ENCODE results near the gene KDM4C. TPM values are rescaled to one million over a fixed set of nuclear protein-coding genes. Genes with fewer than 3 reads are reported as not detected.

The KDM4C gene
- total and polyA plus RNA-seq, 2 donors, result 20.3 to 36.2 TPM

DNA sequence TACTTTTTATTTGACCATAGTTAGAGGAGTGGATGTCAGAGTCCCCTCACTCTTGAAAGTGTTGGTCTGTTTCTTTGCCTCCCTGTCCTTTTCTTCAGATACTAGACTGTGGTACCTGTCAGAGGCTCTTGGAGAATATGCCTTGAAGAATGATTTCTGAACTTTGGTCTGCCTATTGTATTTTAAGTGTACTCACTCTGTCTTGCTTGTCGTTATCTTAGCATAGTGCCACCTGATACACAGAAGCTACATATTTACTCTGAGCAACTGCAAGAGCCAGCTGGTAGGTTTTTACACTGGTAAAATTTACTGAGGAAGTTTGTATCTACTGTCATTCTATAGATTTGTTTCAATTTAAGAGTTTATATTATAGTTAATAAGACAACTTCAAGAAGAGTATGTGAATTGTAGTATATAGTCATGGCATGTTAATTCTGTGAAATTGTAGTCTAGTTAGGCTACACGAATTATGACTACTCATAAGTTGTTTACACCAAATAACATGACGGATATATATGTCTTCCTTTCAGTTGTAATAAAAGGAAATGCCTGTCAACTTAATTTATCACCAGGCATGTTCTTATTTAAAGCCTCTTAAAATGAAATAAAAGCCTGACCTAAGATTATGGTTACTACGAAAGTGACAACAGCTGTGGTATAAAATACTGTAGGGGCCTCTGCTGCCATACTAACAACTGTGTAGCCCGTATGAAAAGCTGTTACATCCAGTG, 201.7 kb downstream of the KDM4C start:
- no peak for DNase-seq (ENCODE audit: low read depth in 6 of 9, low spot score in 9 of 9)
- peaks cover 0 to 12% of the 10 kb centered on the region in 2 donors for H3K36me3 ChIP-seq (ENCODE audit: control insufficient read depth in 2 of 2, insufficient read depth in 2 of 2, low read length in 1 of 2)
- H3K4me3 ChIP-seq (ENCODE audit: low read length in 2 of 2), result no peak overlapping the region
- H3K4me1 ChIP-seq (ENCODE audit: control insufficient read depth in 2 of 2, insufficient read depth in 2 of 2, low read length in 2 of 2), result no peaks in the 10 kb centered on the region
- 64% methylated on average over 5 of the region's 5 CpGs for WGBS
- no peaks in the 10 kb centered on the region for H3K27me3 ChIP-seq (ENCODE audit: control insufficient read depth in 2 of 2, insufficient read depth in 1 of 2, low read length in 1 of 2)
- no peaks in the 10 kb centered on the region for H3K9me3 ChIP-seq (ENCODE audit: control insufficient read depth in 2 of 2, insufficient read depth in 1 of 2, low read length in 1 of 2)
- H3K27ac ChIP-seq (ENCODE audit: low read depth in 1 of 2, low read length in 1 of 2), result no peak overlapping the region

DNA sequence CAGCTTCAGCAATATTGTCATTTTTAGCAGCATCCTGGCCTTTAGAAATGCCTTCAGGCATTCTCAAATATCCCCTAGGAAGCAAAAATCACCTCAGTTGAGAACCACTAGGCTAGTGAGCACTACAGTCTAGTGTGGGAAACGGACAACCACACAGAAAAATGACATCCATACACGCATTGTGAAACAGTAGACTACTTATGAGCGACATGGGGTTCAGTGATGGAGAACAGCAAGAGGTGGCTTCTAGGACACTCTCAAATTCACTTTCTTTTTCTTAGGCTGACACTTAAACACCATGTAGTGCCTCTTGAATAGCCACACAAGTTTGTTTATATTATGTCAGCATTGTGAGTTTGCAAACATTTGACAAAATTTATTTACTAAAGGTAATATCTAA, 203.0 kb downstream of the KDM4C start:
- no peak for DNase-seq (ENCODE audit: low read depth in 6 of 9, low spot score in 9 of 9)
- H3K4me1 ChIP-seq (ENCODE audit: control insufficient read depth in 2 of 2, insufficient read depth in 2 of 2, low read length in 2 of 2), result no peaks in the 10 kb centered on the region
- H3K4me3 ChIP-seq (ENCODE audit: low read length in 2 of 2), result no peak overlapping the region
- WGBS, result 96% methylated on average over 3 of the region's 3 CpGs
- H3K9me3 ChIP-seq (ENCODE audit: control insufficient read depth in 2 of 2, insufficient read depth in 1 of 2, low read length in 1 of 2), result no peaks in the 10 kb centered on the region
- H3K36me3 ChIP-seq (ENCODE audit: control insufficient read depth in 2 of 2, insufficient read depth in 2 of 2, low read length in 1 of 2), result peaks cover 0 to 12% of the 10 kb centered on the region in 2 donors
- no peak overlapping the region for H3K27ac ChIP-seq (ENCODE audit: low read depth in 1 of 2, low read length in 1 of 2)
- H3K27me3 ChIP-seq (ENCODE audit: control insufficient read depth in 2 of 2, insufficient read depth in 1 of 2, low read length in 1 of 2), result no peaks in the 10 kb centered on the region

DNA sequence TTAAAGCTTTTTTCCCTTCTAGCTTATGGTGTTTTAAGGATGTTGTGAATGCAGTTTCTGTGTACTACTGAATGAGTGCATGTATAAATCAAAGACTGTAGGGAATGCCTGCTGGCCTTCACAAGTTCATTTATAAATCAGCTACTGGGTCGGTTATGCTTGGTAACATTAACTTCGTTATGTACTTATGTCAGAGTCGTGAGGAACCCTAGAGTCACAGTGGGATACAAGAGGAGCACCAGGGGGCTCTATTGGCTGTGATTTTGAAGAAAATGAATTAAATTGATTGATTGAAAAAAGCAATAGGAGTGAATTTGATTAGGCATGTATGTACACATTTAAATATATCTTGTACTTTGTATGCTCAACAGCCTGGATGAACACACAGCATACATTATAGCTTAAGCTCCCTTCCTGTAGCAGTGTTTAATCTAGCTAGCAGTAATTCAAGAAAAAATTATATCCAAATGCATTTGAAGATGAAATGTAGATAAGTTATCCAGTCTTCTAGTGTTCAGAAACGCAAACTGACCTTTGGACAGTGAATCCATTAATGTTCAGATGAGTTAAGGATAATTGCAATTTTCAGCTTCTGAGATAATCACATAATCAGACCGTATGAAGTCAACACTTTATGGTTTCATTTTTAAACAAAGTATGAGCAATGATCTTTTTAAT, 204.2 kb downstream of the KDM4C start:
- Histone ChIP-seq H3K27me3 (ENCODE audit: control insufficient read depth in 2 of 2, insufficient read depth in 1 of 2, low read length in 1 of 2) (no peaks in the 10 kb centered on the region), H3K27ac (ENCODE audit: low read depth in 1 of 2, low read length in 1 of 2) (no peak overlapping the region), H3K36me3 (ENCODE audit: control insufficient read depth in 2 of 2, insufficient read depth in 2 of 2, low read length in 1 of 2) (peaks cover 0 to 12% of the 10 kb centered on the region in 2 donors), H3K4me3 (ENCODE audit: low read length in 2 of 2) (no peak overlapping the region), H3K9me3 (ENCODE audit: control insufficient read depth in 2 of 2, insufficient read depth in 1 of 2, low read length in 1 of 2) (no peaks in the 10 kb centered on the region), H3K4me1 (ENCODE audit: control insufficient read depth in 2 of 2, insufficient read depth in 2 of 2, low read length in 2 of 2) (no peaks in the 10 kb centered on the region)
- WGBS, result 96% methylated on average over 5 of the region's 5 CpGs
- no peak for DNase-seq (ENCODE audit: low read depth in 6 of 9, low spot score in 9 of 9)

DNA sequence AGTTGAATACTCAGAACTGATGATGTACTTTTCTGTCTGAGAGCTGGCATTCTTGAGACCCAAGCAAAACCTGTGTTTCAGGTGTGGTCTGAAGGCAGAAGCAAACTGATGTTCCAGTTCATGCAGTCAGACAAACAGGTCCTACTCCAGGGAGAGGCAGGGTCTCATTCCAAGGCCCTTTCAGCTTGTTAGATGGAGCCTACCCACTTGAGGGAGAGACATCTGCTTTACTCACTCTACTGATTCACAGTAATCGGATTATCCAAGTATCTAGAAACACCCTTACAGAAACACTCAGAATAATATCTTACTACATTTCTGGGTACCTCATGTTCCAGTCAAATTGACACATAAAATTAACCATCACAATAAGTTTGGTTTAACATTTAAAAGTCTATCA, 207.8 kb downstream of the KDM4C start:
- Histone ChIP-seq H3K9me3 (ENCODE audit: control insufficient read depth in 2 of 2, insufficient read depth in 1 of 2, low read length in 1 of 2) (no peaks in the 10 kb centered on the region), H3K36me3 (ENCODE audit: control insufficient read depth in 2 of 2, insufficient read depth in 2 of 2, low read length in 1 of 2) (peaks cover 0 to 5% of the 10 kb centered on the region in 2 donors), H3K27me3 (ENCODE audit: control insufficient read depth in 2 of 2, insufficient read depth in 1 of 2, low read length in 1 of 2) (no peaks in the 10 kb centered on the region), H3K4me1 (ENCODE audit: control insufficient read depth in 2 of 2, insufficient read depth in 2 of 2, low read length in 2 of 2) (no peaks in the 10 kb centered on the region), H3K4me3 (ENCODE audit: low read length in 2 of 2) (no peak overlapping the region), H3K27ac (ENCODE audit: low read depth in 1 of 2, low read length in 1 of 2) (no peak overlapping the region)
- no peak for DNase-seq (ENCODE audit: low read depth in 6 of 9, low spot score in 9 of 9)
- WGBS, result 95% methylated on average over 1 of the region's 1 CpG

DNA sequence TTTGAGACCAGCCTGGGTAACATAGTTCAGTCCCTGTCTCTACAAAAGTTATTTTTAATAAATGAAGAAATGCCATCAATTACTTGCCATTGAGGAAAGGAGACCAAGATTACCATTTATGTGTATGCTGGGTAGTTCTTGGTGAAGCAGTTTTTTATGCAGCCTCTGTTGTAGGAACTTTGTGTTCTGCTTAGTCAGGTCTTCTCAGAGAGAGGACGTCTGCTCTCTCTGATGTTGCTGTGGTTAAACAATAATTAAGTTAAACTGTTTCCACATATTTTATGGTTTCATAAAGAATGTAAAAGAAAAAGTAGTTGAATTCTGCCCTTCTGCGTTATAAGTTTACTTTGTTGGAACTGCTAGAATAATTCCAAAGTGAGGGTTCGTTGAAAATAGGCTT, 210.5 kb downstream of the KDM4C start:
- Histone ChIP-seq H3K4me1 (ENCODE audit: control insufficient read depth in 2 of 2, insufficient read depth in 2 of 2, low read length in 2 of 2) (no peaks in the 10 kb centered on the region), H3K9me3 (ENCODE audit: control insufficient read depth in 2 of 2, insufficient read depth in 1 of 2, low read length in 1 of 2) (no peaks in the 10 kb centered on the region), H3K36me3 (ENCODE audit: control insufficient read depth in 2 of 2, insufficient read depth in 2 of 2, low read length in 1 of 2) (peaks cover 0 to 2% of the 10 kb centered on the region in 2 donors), H3K27ac (ENCODE audit: low read depth in 1 of 2, low read length in 1 of 2) (no peak overlapping the region), H3K4me3 (ENCODE audit: low read length in 2 of 2) (no peak overlapping the region), H3K27me3 (ENCODE audit: control insufficient read depth in 2 of 2, insufficient read depth in 1 of 2, low read length in 1 of 2) (no peaks in the 10 kb centered on the region)
- WGBS, result 33% methylated on average over 3 of the region's 3 CpGs
- no peak for DNase-seq (ENCODE audit: low read depth in 6 of 9, low spot score in 9 of 9)

DNA sequence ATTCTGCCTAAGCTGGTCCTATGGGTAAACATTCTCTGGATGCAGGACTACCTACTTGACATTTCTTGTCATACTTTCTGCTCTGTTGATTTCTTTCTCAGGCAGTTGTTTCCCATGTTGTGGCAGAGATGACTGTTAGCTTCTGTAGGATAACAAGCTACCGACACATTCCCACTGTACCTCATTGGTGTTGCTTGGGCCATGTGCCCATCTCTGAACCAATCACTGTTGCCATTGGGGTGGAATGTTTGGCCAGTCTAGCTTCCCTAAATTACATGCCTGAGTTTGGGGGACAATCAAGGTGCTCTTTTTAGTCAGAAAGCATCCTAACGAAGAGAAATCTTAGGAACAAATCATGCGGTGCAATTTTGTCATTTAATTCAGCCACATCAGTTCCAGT, 212.0 kb downstream of the KDM4C start:
- DNase-seq (ENCODE audit: low read depth in 6 of 9, low spot score in 9 of 9), result no peak
- Histone ChIP-seq H3K4me3 (ENCODE audit: low read length in 2 of 2) (no peak overlapping the region), H3K27me3 (ENCODE audit: control insufficient read depth in 2 of 2, insufficient read depth in 1 of 2, low read length in 1 of 2) (no peaks in the 10 kb centered on the region), H3K27ac (ENCODE audit: low read depth in 1 of 2, low read length in 1 of 2) (no peak overlapping the region), H3K4me1 (ENCODE audit: control insufficient read depth in 2 of 2, insufficient read depth in 2 of 2, low read length in 2 of 2) (no peaks in the 10 kb centered on the region), H3K36me3 (ENCODE audit: control insufficient read depth in 2 of 2, insufficient read depth in 2 of 2, low read length in 1 of 2) (no peaks in the 10 kb centered on the region), H3K9me3 (ENCODE audit: control insufficient read depth in 2 of 2, insufficient read depth in 1 of 2, low read length in 1 of 2) (no peaks in the 10 kb centered on the region)
- WGBS, result over 99% methylated on average over 3 of the region's 3 CpGs

DNA sequence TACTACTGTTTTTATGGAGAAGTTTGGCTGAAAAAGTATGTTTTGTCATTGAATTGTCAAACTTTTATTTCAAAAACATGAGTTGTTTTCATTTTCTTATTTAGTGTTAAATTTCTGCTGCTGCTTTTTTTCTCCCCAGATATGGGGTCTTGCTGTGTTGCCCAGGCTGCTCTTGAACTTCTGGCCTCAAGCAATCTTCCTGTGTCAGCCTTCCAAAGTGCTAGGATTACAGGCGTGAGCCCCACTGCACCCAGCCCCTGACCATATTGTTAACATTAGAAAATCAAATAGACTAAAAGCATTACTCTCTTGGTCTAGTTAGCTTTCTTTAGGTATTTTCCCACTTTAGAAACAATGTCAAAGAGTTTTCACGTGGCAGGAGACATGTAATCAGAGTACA, 215.3 kb downstream of the KDM4C start:
- Histone ChIP-seq H3K27ac (ENCODE audit: low read depth in 1 of 2, low read length in 1 of 2) (no peak overlapping the region), H3K36me3 (ENCODE audit: control insufficient read depth in 2 of 2, insufficient read depth in 2 of 2, low read length in 1 of 2) (no peaks in the 10 kb centered on the region), H3K27me3 (ENCODE audit: control insufficient read depth in 2 of 2, insufficient read depth in 1 of 2, low read length in 1 of 2) (no peaks in the 10 kb centered on the region), H3K4me3 (ENCODE audit: low read length in 2 of 2) (no peak overlapping the region), H3K4me1 (ENCODE audit: control insufficient read depth in 2 of 2, insufficient read depth in 2 of 2, low read length in 2 of 2) (no peaks in the 10 kb centered on the region), H3K9me3 (ENCODE audit: control insufficient read depth in 2 of 2, insufficient read depth in 1 of 2, low read length in 1 of 2) (no peaks in the 10 kb centered on the region)
- 82% methylated on average over 2 of the region's 2 CpGs for WGBS
- no peak for DNase-seq (ENCODE audit: low read depth in 6 of 9, low spot score in 9 of 9)

DNA sequence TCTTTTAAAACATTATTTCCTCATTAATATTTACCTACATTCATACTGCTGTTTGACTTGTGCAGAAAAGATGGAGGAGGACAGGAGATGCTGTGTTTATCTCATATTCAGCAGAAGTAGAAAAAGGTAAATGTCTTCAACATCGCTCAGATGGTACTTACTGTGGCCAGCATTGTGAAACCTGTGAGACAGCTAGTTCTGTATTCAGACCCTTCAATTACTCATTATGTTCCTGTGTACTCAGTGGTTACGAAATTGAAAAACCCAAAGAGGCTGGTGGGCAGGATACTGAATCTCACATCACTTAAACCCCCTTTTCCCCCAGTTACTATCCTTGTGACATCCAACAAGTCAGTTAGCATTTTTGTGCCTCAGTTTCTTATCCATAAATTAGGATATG, 216.0 kb downstream of the KDM4C start:
- Histone ChIP-seq H3K36me3 (ENCODE audit: control insufficient read depth in 2 of 2, insufficient read depth in 2 of 2, low read length in 1 of 2) (peaks cover 0 to 3% of the 10 kb centered on the region in 2 donors), H3K27me3 (ENCODE audit: control insufficient read depth in 2 of 2, insufficient read depth in 1 of 2, low read length in 1 of 2) (no peaks in the 10 kb centered on the region), H3K27ac (ENCODE audit: low read depth in 1 of 2, low read length in 1 of 2) (no peak overlapping the region), H3K4me3 (ENCODE audit: low read length in 2 of 2) (no peak overlapping the region), H3K4me1 (ENCODE audit: control insufficient read depth in 2 of 2, insufficient read depth in 2 of 2, low read length in 2 of 2) (no peaks in the 10 kb centered on the region), H3K9me3 (ENCODE audit: control insufficient read depth in 2 of 2, insufficient read depth in 1 of 2, low read length in 1 of 2) (no peaks in the 10 kb centered on the region)
- DNase-seq (ENCODE audit: low read depth in 6 of 9, low spot score in 9 of 9), result no peak
- WGBS, result 97% methylated on average over 2 of the region's 2 CpGs

DNA sequence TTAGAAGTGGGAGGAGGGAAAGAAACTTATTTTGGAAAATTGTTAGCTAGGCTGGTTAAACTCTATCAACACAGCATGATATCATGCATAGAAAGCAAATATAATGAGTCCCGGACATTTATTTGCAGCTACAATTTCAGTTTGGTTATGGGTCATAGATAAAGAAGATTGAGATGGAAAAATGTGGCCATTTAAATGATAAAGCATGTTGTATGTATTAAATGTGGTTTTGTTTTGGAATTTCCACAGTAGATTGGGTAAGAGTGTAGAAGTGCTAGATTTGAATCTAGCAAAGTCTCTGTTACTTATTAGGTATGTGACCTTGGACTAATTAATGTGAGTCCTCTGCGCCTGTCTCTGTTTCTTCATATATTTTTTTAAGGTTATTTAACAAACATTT, 217.4 kb downstream of the KDM4C start:
- 99% methylated on average over 2 of the region's 2 CpGs for WGBS
- DNase-seq (ENCODE audit: low read depth in 6 of 9, low spot score in 9 of 9), result no peak
- no peaks in the 10 kb centered on the region for H3K9me3 ChIP-seq (ENCODE audit: control insufficient read depth in 2 of 2, insufficient read depth in 1 of 2, low read length in 1 of 2)
- no peak overlapping the region for H3K4me3 ChIP-seq (ENCODE audit: low read length in 2 of 2)
- no peaks in the 10 kb centered on the region for H3K4me1 ChIP-seq (ENCODE audit: control insufficient read depth in 2 of 2, insufficient read depth in 2 of 2, low read length in 2 of 2)
- peaks cover 0 to 3% of the 10 kb centered on the region in 2 donors for H3K36me3 ChIP-seq (ENCODE audit: control insufficient read depth in 2 of 2, insufficient read depth in 2 of 2, low read length in 1 of 2)
- no peak overlapping the region for H3K27ac ChIP-seq (ENCODE audit: low read depth in 1 of 2, low read length in 1 of 2)
- H3K27me3 ChIP-seq (ENCODE audit: control insufficient read depth in 2 of 2, insufficient read depth in 1 of 2, low read length in 1 of 2), result no peaks in the 10 kb centered on the region
